K562 treated with DMSO at 1 percent for 4 hours (cell line): ENCODE data around the gene DPYD. TPM values are rescaled to one million over a fixed set of nuclear protein-coding genes. Genes with fewer than 3 reads are reported as not detected.

ENCODE experiments used
- total RNA-seq: library from RNA; unstranded; fragments of 300-600 nt; gene quantifications from 2 replicates; pipeline ENCODE4 v1.2.3, GENCODE V29; 2022; ENCODE audit not compliant: insufficient read depth

Gene DPYD
- total RNA-seq: not detected in 2 replicates

DNA sequence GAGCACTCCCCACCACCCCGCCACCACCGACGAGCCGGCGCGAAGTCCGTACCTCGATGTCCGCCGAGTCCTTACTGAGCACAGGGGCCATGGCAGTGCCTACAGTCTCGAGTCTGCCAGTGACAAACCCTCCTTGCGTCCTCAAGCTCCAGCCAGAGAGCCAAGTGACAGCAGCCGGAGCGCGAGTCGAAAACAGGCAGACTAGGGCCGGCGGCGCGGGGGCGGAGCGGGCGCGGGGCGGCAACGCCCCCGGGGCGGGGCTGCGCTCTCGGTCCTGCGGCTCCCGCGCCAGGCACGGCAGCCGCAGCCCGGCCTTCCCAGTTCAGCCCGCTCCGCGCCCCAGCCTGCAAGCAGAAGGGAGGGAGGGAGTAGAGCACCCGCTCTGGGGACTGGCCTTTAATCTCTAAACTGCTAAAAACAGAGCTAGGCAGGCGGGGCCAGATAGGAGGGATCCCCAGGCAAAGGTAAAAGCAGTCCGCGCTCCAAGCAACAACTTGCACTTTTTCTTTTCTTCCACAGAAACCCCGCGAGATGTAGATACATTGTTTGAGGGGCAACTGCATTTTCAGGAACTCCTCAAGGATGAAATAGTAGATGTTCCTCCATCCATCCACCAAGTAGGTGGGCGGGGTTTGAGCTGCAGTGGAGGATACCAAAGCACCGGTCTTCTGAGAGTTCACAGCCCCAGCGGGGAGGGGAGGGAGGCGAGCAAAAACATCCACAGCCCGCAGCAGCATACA is at the start of gene DPYD:
TSS of gene DPYD (minus strand) at position 203 of the 740 bp plus-strand sequence. CDS start at position 91, 112 bp downstream.

